ENCODE results near the gene RAPGEF3.

- TF ChIP-seq YY1 (IDR thresholded peaks at IDR 0.05; ENCODE audit: insufficient read depth, insufficient read length) (no peak), ZNF274 (IDR thresholded peaks at IDR 0.05; ENCODE audit: low read depth, low read length) (no peak), SUZ12 (IDR thresholded peaks at IDR 0.05; ENCODE audit: extremely low read depth, insufficient read depth, insufficient read length) (no peak)
These were observed 8.4 kb downstream of the RAPGEF3 start for GRCh38 chr12:47750229-47750798.
